HCT116 (cell line): ENCODE results near the gene ITPK1. TPM values are rescaled to one million over a fixed set of nuclear protein-coding genes. Genes with fewer than 3 reads are reported as not detected.

Experiments
- ATAC-seq: fragments of 200-7000 bp; cut with Tn5 transposase; 2 replicates; pipeline ENCODE4 v1.9.1; 2020; ENCODE audit warnings: mild to moderate bottlenecking, moderate library complexity
- BruUV-seq: library from RNA; stranded (reverse); fragments of 400-500 nt; replicated peaks from 2 replicates; lab custom pipeline; 2021; lab: Mats Ljungman, UMichigan
- CTCF ChIA-PET: fragments of 300-600 bp; sonication (Branson Sonifier 250); formaldehyde crosslinking; loops from one replicate; lab custom pipeline; 2021; ENCODE audit warnings: antibody characterized with exemption; lab: Charles Lee
- POLR2A ChIA-PET: fragments of 300-600, 350-600 bp; sonication (Branson Sonifier 250); formaldehyde crosslinking; loops from one replicate; lab custom pipeline; 2021; ENCODE audit warnings: antibody characterized with exemption; lab: Charles Lee
- RAD21 ChIA-PET, 2 experiments: fragments of 300-600 bp; sonication (Branson Sonifier 250); formaldehyde crosslinking; loops; one replicate each; lab custom pipeline; 2023; ENCODE audit warnings: low total read pairs in 2 of 2; ENCODE audit not compliant: uncharacterized antibody in 2 of 2, unreplicated experiment in 2 of 2, low non-redundant PET in 1 of 2; lab: Charles Lee
- DNase-seq: peaks from one replicate; pipeline ENCODE4 v3.0.0-alpha.2; 2010; ENCODE audit warnings: low read depth, low spot score
- H2AFZ ChIP-seq: fragments of 200-600 bp; shearing (Covaris generic), sonication (generic); 2 replicates; pipeline ENCODE4 v1.6.1; 2017; ENCODE audit warnings: low read depth, mixed run types, mixed read lengths, antibody characterized with exemption, low read length; ENCODE audit not compliant: poor library complexity, severe bottlenecking
- H3K27ac ChIP-seq: 2 replicates; pipeline ENCODE4 v1.5.1; 2012; ENCODE audit warnings: low read depth, low read length
- H3K27me3 ChIP-seq: fragments of 200-600 bp; sonication (generic); 2 replicates; pipeline ENCODE4 v1.6.1; 2016; ENCODE audit warnings: mixed run types, low read length, mixed read lengths; ENCODE audit not compliant: insufficient read depth
- H3K36me3 ChIP-seq, 2 experiments: fragments of 200-500 bp in 1 of 2; fragments of 200-600 bp in 1 of 2; sonication (Bioruptor generic) in 1 of 2; sonication (generic) in 1 of 2; 2 replicates each; pipeline versions ENCODE4 v1.5.1 to v1.6.1; 2014 to 2016; ENCODE audit warnings: low read length in 2 of 2, inconsistent platforms in 1 of 2, mixed read lengths in 1 of 2, mixed run types in 1 of 2; ENCODE audit not compliant: insufficient read depth in 2 of 2, control insufficient read depth in 1 of 2
- H3K4me1 ChIP-seq, 2 experiments: fragments of 200-600 bp in 1 of 2; sonication (generic) in 1 of 2; 2 replicates each; pipeline versions ENCODE4 v1.5.1 to v1.6.1; 2012 to 2017; ENCODE audit warnings: low read length in 2 of 2, inconsistent platforms in 1 of 2, mild to moderate bottlenecking in 1 of 2, mixed read lengths in 1 of 2, mixed run types in 1 of 2, moderate library complexity in 1 of 2; ENCODE audit not compliant: insufficient read depth in 2 of 2, control insufficient read depth in 1 of 2
- H3K4me2 ChIP-seq: fragments of 200-600 bp; sonication (generic); 2 replicates; pipeline ENCODE4 v1.6.1; 2017; ENCODE audit warnings: mixed run types, low read length, mixed read lengths
- H3K4me3 ChIP-seq, 2 experiments: fragments of 200-600 bp in 1 of 2; sonication (generic) in 1 of 2; replicated peaks in 1 of 2; 2 replicates each; pipeline ENCODE4 v1.5.1; 2011 to 2016; ENCODE audit warnings: low read length in 2 of 2, control low read depth in 1 of 2, low read depth in 1 of 2, mild to moderate bottlenecking in 1 of 2, mixed read lengths in 1 of 2, mixed run types in 1 of 2
- H3K79me2 ChIP-seq: fragments of 200-600 bp; sonication (generic); 2 replicates; pipeline ENCODE4 v1.6.1; 2017; ENCODE audit warnings: mild to moderate bottlenecking, mixed run types, low read length, moderate library complexity, mixed read lengths; ENCODE audit not compliant: insufficient read depth
- H3K9ac ChIP-seq: fragments of 200-600 bp; sonication (generic); 2 replicates; pipeline ENCODE4 v1.6.1; 2016; ENCODE audit warnings: low read length, mixed read lengths
- H3K9me2 ChIP-seq: fragments of 200-600 bp; sonication (generic), shearing (Covaris generic); 2 replicates; pipeline ENCODE4 v1.6.1; 2017; ENCODE audit warnings: mixed run types, mild to moderate bottlenecking, moderate library complexity; ENCODE audit not compliant: insufficient read depth
- H3K9me3 ChIP-seq, 2 experiments: fragments of 200-500 bp in 1 of 2; fragments of 200-600 bp in 1 of 2; sonication (Bioruptor generic) in 1 of 2; sonication (generic) in 1 of 2; 2 replicates each; pipeline ENCODE4 v1.6.1; 2014 to 2017; ENCODE audit warnings: low read length in 2 of 2, mixed read lengths in 2 of 2, inconsistent platforms in 1 of 2, low read depth in 1 of 2, mild to moderate bottlenecking in 1 of 2, mixed run types in 1 of 2, moderate library complexity in 1 of 2; ENCODE audit not compliant: control insufficient read depth in 1 of 2, insufficient read depth in 1 of 2
- H4K20me1 ChIP-seq: fragments of 200-600 bp; sonication (generic), shearing (Covaris generic); 2 replicates; pipeline ENCODE4 v1.6.1; 2017; ENCODE audit warnings: mixed run types, mild to moderate bottlenecking, moderate library complexity; ENCODE audit not compliant: insufficient read depth
- CEBPB ChIP-seq: IDR thresholded peaks from 2 replicates; pipeline ENCODE4 v1.6.1; 2012; ENCODE audit warnings: low read depth
- EGR1 ChIP-seq: IDR thresholded peaks from 2 replicates; pipeline ENCODE4 v1.6.1; 2012; ENCODE audit warnings: low read depth
- ELF1 ChIP-seq: IDR thresholded peaks from 2 replicates; pipeline ENCODE4 v1.6.1; 2012; ENCODE audit warnings: low read depth, borderline replicate concordance
- EZH2phosphoT487 ChIP-seq: fragments of 200-600 bp; IDR thresholded peaks from 2 replicates; pipeline ENCODE4 v1.6.1; 2018; ENCODE audit warnings: antibody characterized with exemption, borderline replicate concordance
- JUND ChIP-seq: IDR thresholded peaks from 2 replicates; pipeline ENCODE4 v1.6.1; 2012
- POLR2AphosphoS5 ChIP-seq: IDR thresholded peaks from 2 replicates; pipeline ENCODE4 v1.6.1; 2011; ENCODE audit warnings: mild to moderate bottlenecking, low read depth, low read length, moderate library complexity
- RAD21 ChIP-seq: IDR thresholded peaks from 2 replicates; pipeline ENCODE4 v1.6.1; 2012; ENCODE audit warnings: low read depth, mild to moderate bottlenecking
- REST ChIP-seq: IDR thresholded peaks from 2 replicates; pipeline ENCODE4 v1.6.1; 2012; ENCODE audit warnings: low read depth
- SP1 ChIP-seq: IDR thresholded peaks from 2 replicates; pipeline ENCODE4 v1.6.1; 2012; ENCODE audit warnings: low read depth
- SRF ChIP-seq: IDR thresholded peaks from 2 replicates; pipeline ENCODE4 v1.6.1; 2012; ENCODE audit warnings: low read depth
- TCF7L2 ChIP-seq: IDR thresholded peaks from 2 replicates; pipeline ENCODE4 v1.7.0; 2011; ENCODE audit warnings: borderline replicate concordance, inconsistent platforms; ENCODE audit not compliant: insufficient read depth, insufficient read length; ENCODE audit errors: extremely low read depth
- YY1 ChIP-seq: IDR thresholded peaks from 2 replicates; pipeline ENCODE4 v1.6.1; 2011; ENCODE audit warnings: low read length, low read depth, moderate library complexity, mild to moderate bottlenecking; ENCODE audit not compliant: insufficient replicate concordance; ENCODE audit errors: extremely low read depth
- ZFX ChIP-seq: fragments of 450-650 bp; IDR thresholded peaks from 2 replicates; pipeline ENCODE4 v1.6.1; 2017
- ZNF274 ChIP-seq: fragments of 200-500 bp; sonication (Bioruptor generic); IDR thresholded peaks from 2 replicates; pipeline ENCODE4 v1.6.1; 2014; ENCODE audit warnings: mild to moderate bottlenecking, low read depth, low read length, inconsistent platforms
- intact Hi-C: fragments of 100-400 bp; cut with micrococcal nuclease; formaldehyde crosslinking; loops from 2 replicates; pipeline ENCODE4 v1.10.0; 2022
- total RNA-seq: library from RNA; stranded (reverse); gene quantifications from one replicate; pipeline ENCODE4 v1.2.1, GENCODE V29; 2021; ENCODE audit not compliant: unreplicated experiment
- TF ChIP-seq, protein P1 (sequence below), 3 experiments: fragments of 200-600 bp in 1 of 3; sonication (generic) in 1 of 3; IDR thresholded peaks in 2 of 3; conservative IDR thresholded peaks in 1 of 3; 2 replicates each; pipeline ENCODE4 v1.5.1; 2012 to 2017; ENCODE audit warnings: low read depth in 2 of 3, low read length in 2 of 3, antibody characterized with exemption in 1 of 3, borderline replicate concordance in 1 of 3, control low read depth in 1 of 3, mild to moderate bottlenecking in 1 of 3, mixed read lengths in 1 of 3, mixed run types in 1 of 3, moderate library complexity in 1 of 3; ENCODE audit not compliant: insufficient read depth in 1 of 3

ITPK1 gene
- total RNA-seq, 1 experiment from 2014 or later = 70.2 TPM

GRCh38 chr14:93045965-93046704, 69.6 kb downstream of the ITPK1 start:
- CTCF ChIA-PET = no interaction called here
- Histone ChIP-seq H3K36me3 (no peaks in the 10 kb centered on the region), H2AFZ (no peak overlapping the region), H3K4me1 (peaks cover 62 to 81% of the 10 kb centered on the region in 2 experiments), H3K27me3 (no peaks in the 10 kb centered on the region), H3K27ac (no peak overlapping the region), H3K9ac (peak overlapping the region; percentile 35; the same call in 1 of the 2 replicates), H3K4me3 (no peak overlapping the region), H3K79me2 (peaks cover 27% of the 10 kb centered on the region; the same call in 1 of the 2 replicates), H3K9me3 (no peaks in the 10 kb centered on the region), H4K20me1 (no peaks in the 10 kb centered on the region), H3K4me2 (peak overlapping the region; percentile 76), H3K9me2 (no peaks in the 10 kb centered on the region)
- peak; percentile 15; the same call in 1 of the 2 replicates for ATAC-seq
- no peak for TF ChIP-seq ZFX
- TF ChIP-seq RAD21 = no peak
- TF ChIP-seq TCF7L2 = no peak
- no peak for TF ChIP-seq ZNF274
- TF ChIP-seq SRF = no peak
- peak; percentile 31; the same call in 1 of the 2 replicates for TF ChIP-seq JUND
- TF ChIP-seq SP1 = peak; percentile 55
- no peak for TF ChIP-seq CEBPB
- TF ChIP-seq YY1 = no peak
- TF ChIP-seq EZH2phosphoT487 = no peak
- DNase-seq = peak; percentile 28
- BruUV-seq = no TSS peak
- intact Hi-C loops = no loop called here
- POLR2A ChIA-PET = no interaction called here
- RAD21 ChIA-PET = no interaction called here

GRCh38 chr14:93045211-93045674, 70.5 kb downstream of the ITPK1 start:
- Histone ChIP-seq H3K4me3 (no peak overlapping the region), H3K4me2 (peak overlapping the region; percentile 76), H3K9me2 (no peaks in the 10 kb centered on the region), H3K27ac (peak overlapping the region; percentile 86), H3K9ac (peak overlapping the region; percentile 57), H3K4me1 (peaks cover 70 to 90% of the 10 kb centered on the region in 2 experiments), H3K79me2 (peaks cover 33% of the 10 kb centered on the region; the same call in 1 of the 2 replicates), H4K20me1 (no peaks in the 10 kb centered on the region), H3K9me3 (no peaks in the 10 kb centered on the region), H3K36me3 (no peaks in the 10 kb centered on the region), H2AFZ (no peak overlapping the region), H3K27me3 (no peaks in the 10 kb centered on the region)
- intact Hi-C loops = no loop called here
- BruUV-seq = no TSS peak
- ChIA-PET CTCF (no interaction called here), POLR2A (no interaction called here), RAD21 (no interaction called here)
- no peak for DNase-seq
- ATAC-seq = no peak
- TF ChIP-seq JUND (no peak), YY1 (no peak), REST (no peak), SP1 (no peak), POLR2AphosphoS5 (no peak), EGR1 (no peak), ZNF274 (no peak), ELF1 (no peak)
- TF ChIP-seq, protein P1, sequence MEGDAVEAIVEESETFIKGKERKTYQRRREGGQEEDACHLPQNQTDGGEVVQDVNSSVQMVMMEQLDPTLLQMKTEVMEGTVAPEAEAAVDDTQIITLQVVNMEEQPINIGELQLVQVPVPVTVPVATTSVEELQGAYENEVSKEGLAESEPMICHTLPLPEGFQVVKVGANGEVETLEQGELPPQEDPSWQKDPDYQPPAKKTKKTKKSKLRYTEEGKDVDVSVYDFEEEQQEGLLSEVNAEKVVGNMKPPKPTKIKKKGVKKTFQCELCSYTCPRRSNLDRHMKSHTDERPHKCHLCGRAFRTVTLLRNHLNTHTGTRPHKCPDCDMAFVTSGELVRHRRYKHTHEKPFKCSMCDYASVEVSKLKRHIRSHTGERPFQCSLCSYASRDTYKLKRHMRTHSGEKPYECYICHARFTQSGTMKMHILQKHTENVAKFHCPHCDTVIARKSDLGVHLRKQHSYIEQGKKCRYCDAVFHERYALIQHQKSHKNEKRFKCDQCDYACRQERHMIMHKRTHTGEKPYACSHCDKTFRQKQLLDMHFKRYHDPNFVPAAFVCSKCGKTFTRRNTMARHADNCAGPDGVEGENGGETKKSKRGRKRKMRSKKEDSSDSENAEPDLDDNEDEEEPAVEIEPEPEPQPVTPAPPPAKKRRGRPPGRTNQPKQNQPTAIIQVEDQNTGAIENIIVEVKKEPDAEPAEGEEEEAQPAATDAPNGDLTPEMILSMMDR (IDR thresholded peaks at IDR 0.05 in 2 of 3, conservative IDR thresholded peaks at IDR 0.05 in 1 of 3; ENCODE audit: borderline replicate concordance in 1 of 3, insufficient read depth in 1 of 3, low read depth in 2 of 3, low read length in 2 of 3) = no peak
